Measurements from ENCODE around the gene AGBL1.

Gene AGBL1

DNA sequence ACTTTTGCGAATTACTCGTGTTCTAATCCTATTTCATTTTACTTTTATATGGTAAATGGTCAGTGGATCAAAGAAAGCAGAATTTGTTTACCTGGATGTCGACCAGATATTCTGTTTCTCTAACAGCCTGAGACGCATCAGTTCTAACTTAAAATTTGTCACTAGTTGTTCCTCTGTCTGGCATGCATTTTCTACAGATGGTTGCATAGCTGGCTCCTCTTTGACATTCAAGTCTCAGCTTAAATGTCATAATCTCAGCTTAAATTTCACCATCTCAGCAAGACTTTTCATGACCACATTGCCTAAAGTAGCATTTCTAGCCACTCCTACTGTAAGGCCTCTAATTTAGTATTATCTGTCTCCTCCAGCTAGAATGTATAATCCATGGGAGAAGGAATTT, 609.3 kb downstream of the AGBL1 start:
- TF ChIP-seq TAF1 (IDR thresholded peaks at IDR 0.05; ENCODE audit: borderline replicate concordance, insufficient read depth, low read length) (no peak), FOXP2 (optimal IDR thresholded peaks at IDR 0.05; ENCODE audit: borderline replicate concordance, extremely low read depth, extremely low read length, insufficient read depth) (no peak), POLR2AphosphoS5 (IDR thresholded peaks at IDR 0.05; ENCODE audit: low read depth, low read length) (no peak), SIN3A (IDR thresholded peaks at IDR 0.05; ENCODE audit: borderline replicate concordance, insufficient read depth, low read length) (no peak)
- TF ChIP-seq, protein P1, sequence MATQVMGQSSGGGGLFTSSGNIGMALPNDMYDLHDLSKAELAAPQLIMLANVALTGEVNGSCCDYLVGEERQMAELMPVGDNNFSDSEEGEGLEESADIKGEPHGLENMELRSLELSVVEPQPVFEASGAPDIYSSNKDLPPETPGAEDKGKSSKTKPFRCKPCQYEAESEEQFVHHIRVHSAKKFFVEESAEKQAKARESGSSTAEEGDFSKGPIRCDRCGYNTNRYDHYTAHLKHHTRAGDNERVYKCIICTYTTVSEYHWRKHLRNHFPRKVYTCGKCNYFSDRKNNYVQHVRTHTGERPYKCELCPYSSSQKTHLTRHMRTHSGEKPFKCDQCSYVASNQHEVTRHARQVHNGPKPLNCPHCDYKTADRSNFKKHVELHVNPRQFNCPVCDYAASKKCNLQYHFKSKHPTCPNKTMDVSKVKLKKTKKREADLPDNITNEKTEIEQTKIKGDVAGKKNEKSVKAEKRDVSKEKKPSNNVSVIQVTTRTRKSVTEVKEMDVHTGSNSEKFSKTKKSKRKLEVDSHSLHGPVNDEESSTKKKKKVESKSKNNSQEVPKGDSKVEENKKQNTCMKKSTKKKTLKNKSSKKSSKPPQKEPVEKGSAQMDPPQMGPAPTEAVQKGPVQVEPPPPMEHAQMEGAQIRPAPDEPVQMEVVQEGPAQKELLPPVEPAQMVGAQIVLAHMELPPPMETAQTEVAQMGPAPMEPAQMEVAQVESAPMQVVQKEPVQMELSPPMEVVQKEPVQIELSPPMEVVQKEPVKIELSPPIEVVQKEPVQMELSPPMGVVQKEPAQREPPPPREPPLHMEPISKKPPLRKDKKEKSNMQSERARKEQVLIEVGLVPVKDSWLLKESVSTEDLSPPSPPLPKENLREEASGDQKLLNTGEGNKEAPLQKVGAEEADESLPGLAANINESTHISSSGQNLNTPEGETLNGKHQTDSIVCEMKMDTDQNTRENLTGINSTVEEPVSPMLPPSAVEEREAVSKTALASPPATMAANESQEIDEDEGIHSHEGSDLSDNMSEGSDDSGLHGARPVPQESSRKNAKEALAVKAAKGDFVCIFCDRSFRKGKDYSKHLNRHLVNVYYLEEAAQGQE (IDR thresholded peaks at IDR 0.05; ENCODE audit: insufficient read depth in 1 of 2, low read depth in 2 of 2, low read length in 2 of 2) = no peak

DNA sequence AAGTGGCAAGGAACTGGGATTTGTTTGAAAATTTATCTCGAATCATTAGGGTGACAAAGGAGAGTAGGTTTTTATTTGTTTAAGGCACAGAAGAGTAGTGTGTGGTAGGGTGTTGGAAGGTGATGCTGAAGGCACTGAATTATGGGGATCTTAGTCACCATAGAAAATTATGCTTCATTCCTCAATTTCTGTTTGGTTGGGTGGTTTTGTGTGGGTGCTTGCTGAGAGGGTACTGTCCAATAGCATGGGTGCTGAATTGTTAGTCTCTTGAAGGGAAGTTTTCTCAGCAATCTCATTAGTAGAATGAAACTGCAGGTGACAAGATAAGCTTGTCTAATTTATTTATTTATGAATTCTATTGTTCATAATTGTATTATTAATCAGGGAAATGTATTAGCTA, 610.9 kb downstream of the AGBL1 start:
- TF ChIP-seq, protein P1 (IDR thresholded peaks at IDR 0.05; ENCODE audit: insufficient read depth in 1 of 2, low read depth in 2 of 2, low read length in 2 of 2) = peak; percentile 40 to 88; a peak in 2 of 4 replicates
- no peak for TF ChIP-seq TAF1 (IDR thresholded peaks at IDR 0.05; ENCODE audit: borderline replicate concordance, insufficient read depth, low read length)

DNA sequence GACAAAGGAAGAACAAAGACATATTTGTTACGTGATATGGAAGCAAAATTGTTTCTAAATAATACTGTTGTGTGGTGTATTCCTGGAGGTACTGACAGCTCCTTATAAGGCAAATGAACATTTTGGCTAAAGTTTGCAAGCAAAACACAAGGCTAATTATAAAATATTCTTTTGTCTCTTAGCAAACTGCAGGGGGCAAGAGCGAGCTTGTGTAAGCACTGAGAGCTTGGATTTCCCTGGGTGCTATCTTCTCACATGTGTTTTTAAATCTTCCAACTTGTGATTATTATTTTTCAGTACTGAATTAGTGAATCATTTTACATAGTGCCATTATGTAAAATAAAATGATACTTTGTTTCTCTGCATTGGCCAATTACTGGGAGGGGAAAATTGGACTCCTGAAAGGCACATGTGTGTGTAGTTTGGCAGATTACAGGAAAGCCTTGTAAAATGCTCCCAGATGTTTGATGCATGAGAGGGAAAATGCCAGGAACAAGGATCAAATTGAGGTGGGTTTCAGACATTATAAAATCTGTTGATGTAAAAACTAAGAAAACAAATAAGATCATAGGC, 611.5 kb downstream of the AGBL1 start:
- TF ChIP-seq SIN3A (IDR thresholded peaks at IDR 0.05; ENCODE audit: borderline replicate concordance, insufficient read depth, low read length) = no peak
- TF ChIP-seq TAF1 (IDR thresholded peaks at IDR 0.05; ENCODE audit: borderline replicate concordance, insufficient read depth, low read length) = no peak
- TF ChIP-seq FOXP2 (optimal IDR thresholded peaks at IDR 0.05; ENCODE audit: borderline replicate concordance, extremely low read depth, extremely low read length, insufficient read depth) = no peak
- TF ChIP-seq POLR2AphosphoS5 (IDR thresholded peaks at IDR 0.05; ENCODE audit: low read depth, low read length) = no peak
- TF ChIP-seq, protein P1 (IDR thresholded peaks at IDR 0.05; ENCODE audit: insufficient read depth in 1 of 2, low read depth in 2 of 2, low read length in 2 of 2) = no peak

DNA sequence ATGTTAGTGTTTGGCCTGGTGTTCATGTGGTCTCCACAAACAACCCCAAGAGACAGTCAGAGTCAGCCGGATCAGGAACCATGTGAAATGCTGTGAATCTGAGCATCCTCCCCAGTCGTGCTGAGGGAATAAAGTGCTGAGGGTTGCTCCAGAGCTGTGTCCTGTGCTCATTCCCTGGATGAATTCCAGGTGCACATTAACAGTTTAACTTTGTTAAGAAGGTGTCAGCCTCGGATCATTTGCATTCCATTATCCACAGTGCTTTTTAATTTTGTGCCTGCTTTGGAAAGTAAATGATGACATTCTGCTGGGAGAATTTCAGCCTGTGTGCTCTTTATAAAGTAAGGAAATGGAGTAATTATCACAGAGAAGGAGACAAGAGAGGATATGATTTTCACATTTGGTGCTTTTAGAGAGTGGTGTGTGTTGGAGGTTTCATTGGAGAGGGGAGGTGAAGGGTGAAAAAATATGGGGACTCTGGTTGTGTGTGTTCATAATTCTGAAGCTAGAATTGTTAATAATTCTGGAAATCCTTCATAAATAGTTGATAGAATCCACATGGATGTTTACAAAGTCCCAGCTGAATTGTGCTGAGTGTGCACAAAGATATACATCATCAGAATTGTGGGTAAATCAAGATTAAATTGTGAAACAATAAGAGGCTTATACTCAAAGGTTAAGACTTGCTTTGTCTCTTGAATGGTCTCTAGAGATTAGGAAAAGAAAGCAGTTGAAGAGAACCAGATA, 621.4 kb downstream of the AGBL1 start:
- TF ChIP-seq FOXP2 (optimal IDR thresholded peaks at IDR 0.05; ENCODE audit: borderline replicate concordance, extremely low read depth, extremely low read length, insufficient read depth) = no peak
- TF ChIP-seq SIN3A (IDR thresholded peaks at IDR 0.05; ENCODE audit: borderline replicate concordance, insufficient read depth, low read length) = no peak
- no peak for TF ChIP-seq TAF1 (IDR thresholded peaks at IDR 0.05; ENCODE audit: borderline replicate concordance, insufficient read depth, low read length)
- no peak for TF ChIP-seq POLR2AphosphoS5 (IDR thresholded peaks at IDR 0.05; ENCODE audit: low read depth, low read length)
- TF ChIP-seq, protein P1 (IDR thresholded peaks at IDR 0.05; ENCODE audit: insufficient read depth in 1 of 2, low read depth in 2 of 2, low read length in 2 of 2) = no peak

All from PFSK-1 (cell line).